HCT116 (cell line): ENCODE data around the gene OR52A5. TPM values are rescaled to one million over a fixed set of nuclear protein-coding genes. Genes with fewer than 3 reads are reported as not detected.

Experiments used
- ATAC-seq: fragments of 200-7000 bp; cut with Tn5 transposase; 2 replicates; pipeline ENCODE4 v1.9.1; 2020; ENCODE audit warnings: mild to moderate bottlenecking, moderate library complexity
- BruUV-seq: library from RNA; stranded (reverse); fragments of 400-500 nt; replicated peaks from 2 replicates; lab custom pipeline; 2021; lab: Mats Ljungman, UMichigan
- CTCF ChIA-PET: fragments of 300-600 bp; sonication (Branson Sonifier 250); formaldehyde crosslinking; loops from one replicate; lab custom pipeline; 2021; ENCODE audit warnings: antibody characterized with exemption; lab: Charles Lee
- POLR2A ChIA-PET: fragments of 300-600, 350-600 bp; sonication (Branson Sonifier 250); formaldehyde crosslinking; loops from one replicate; lab custom pipeline; 2021; ENCODE audit warnings: antibody characterized with exemption; lab: Charles Lee
- RAD21 ChIA-PET, 2 experiments: fragments of 300-600 bp; sonication (Branson Sonifier 250); formaldehyde crosslinking; loops; one replicate each; lab custom pipeline; 2023; ENCODE audit warnings: low total read pairs in 2 of 2; ENCODE audit not compliant: uncharacterized antibody in 2 of 2, unreplicated experiment in 2 of 2, low non-redundant PET in 1 of 2; lab: Charles Lee
- DNase-seq: peaks from one replicate; pipeline ENCODE4 v3.0.0-alpha.2; 2010; ENCODE audit warnings: low read depth, low spot score
- H2AFZ ChIP-seq: fragments of 200-600 bp; shearing (Covaris generic), sonication (generic); 2 replicates; pipeline ENCODE4 v1.6.1; 2017; ENCODE audit warnings: low read depth, mixed run types, mixed read lengths, antibody characterized with exemption, low read length; ENCODE audit not compliant: poor library complexity, severe bottlenecking
- H3K27ac ChIP-seq: 2 replicates; pipeline ENCODE4 v1.5.1; 2012; ENCODE audit warnings: low read depth, low read length
- H3K27me3 ChIP-seq: fragments of 200-600 bp; sonication (generic); 2 replicates; pipeline ENCODE4 v1.6.1; 2016; ENCODE audit warnings: mixed run types, low read length, mixed read lengths; ENCODE audit not compliant: insufficient read depth
- H3K36me3 ChIP-seq, 2 experiments: fragments of 200-500 bp in 1 of 2; fragments of 200-600 bp in 1 of 2; sonication (Bioruptor generic) in 1 of 2; sonication (generic) in 1 of 2; 2 replicates each; pipeline versions ENCODE4 v1.5.1 to v1.6.1; 2014 to 2016; ENCODE audit warnings: low read length in 2 of 2, inconsistent platforms in 1 of 2, mixed read lengths in 1 of 2, mixed run types in 1 of 2; ENCODE audit not compliant: insufficient read depth in 2 of 2, control insufficient read depth in 1 of 2
- H3K4me1 ChIP-seq, 2 experiments: fragments of 200-600 bp in 1 of 2; sonication (generic) in 1 of 2; 2 replicates each; pipeline versions ENCODE4 v1.5.1 to v1.6.1; 2012 to 2017; ENCODE audit warnings: low read length in 2 of 2, inconsistent platforms in 1 of 2, mild to moderate bottlenecking in 1 of 2, mixed read lengths in 1 of 2, mixed run types in 1 of 2, moderate library complexity in 1 of 2; ENCODE audit not compliant: insufficient read depth in 2 of 2, control insufficient read depth in 1 of 2
- H3K4me2 ChIP-seq: fragments of 200-600 bp; sonication (generic); 2 replicates; pipeline ENCODE4 v1.6.1; 2017; ENCODE audit warnings: mixed run types, low read length, mixed read lengths
- H3K4me3 ChIP-seq, 2 experiments: fragments of 200-600 bp in 1 of 2; sonication (generic) in 1 of 2; replicated peaks in 1 of 2; 2 replicates each; pipeline ENCODE4 v1.5.1; 2011 to 2016; ENCODE audit warnings: low read length in 2 of 2, control low read depth in 1 of 2, low read depth in 1 of 2, mild to moderate bottlenecking in 1 of 2, mixed read lengths in 1 of 2, mixed run types in 1 of 2
- H3K79me2 ChIP-seq: fragments of 200-600 bp; sonication (generic); 2 replicates; pipeline ENCODE4 v1.6.1; 2017; ENCODE audit warnings: mild to moderate bottlenecking, mixed run types, low read length, moderate library complexity, mixed read lengths; ENCODE audit not compliant: insufficient read depth
- H3K9ac ChIP-seq: fragments of 200-600 bp; sonication (generic); 2 replicates; pipeline ENCODE4 v1.6.1; 2016; ENCODE audit warnings: low read length, mixed read lengths
- H3K9me2 ChIP-seq: fragments of 200-600 bp; sonication (generic), shearing (Covaris generic); 2 replicates; pipeline ENCODE4 v1.6.1; 2017; ENCODE audit warnings: mixed run types, mild to moderate bottlenecking, moderate library complexity; ENCODE audit not compliant: insufficient read depth
- H3K9me3 ChIP-seq, 2 experiments: fragments of 200-500 bp in 1 of 2; fragments of 200-600 bp in 1 of 2; sonication (Bioruptor generic) in 1 of 2; sonication (generic) in 1 of 2; 2 replicates each; pipeline ENCODE4 v1.6.1; 2014 to 2017; ENCODE audit warnings: low read length in 2 of 2, mixed read lengths in 2 of 2, inconsistent platforms in 1 of 2, low read depth in 1 of 2, mild to moderate bottlenecking in 1 of 2, mixed run types in 1 of 2, moderate library complexity in 1 of 2; ENCODE audit not compliant: control insufficient read depth in 1 of 2, insufficient read depth in 1 of 2
- H4K20me1 ChIP-seq: fragments of 200-600 bp; sonication (generic), shearing (Covaris generic); 2 replicates; pipeline ENCODE4 v1.6.1; 2017; ENCODE audit warnings: mixed run types, mild to moderate bottlenecking, moderate library complexity; ENCODE audit not compliant: insufficient read depth
- CBX3 ChIP-seq: IDR thresholded peaks from 2 replicates; pipeline ENCODE4 v1.6.1; 2012; ENCODE audit warnings: low read depth
- CEBPB ChIP-seq: IDR thresholded peaks from 2 replicates; pipeline ENCODE4 v1.6.1; 2012; ENCODE audit warnings: low read depth
- CTCF ChIP-seq, 3 experiments: fragments of 200-600 bp in 1 of 3; sonication (generic) in 1 of 3; IDR thresholded peaks in 2 of 3; conservative IDR thresholded peaks in 1 of 3; 2 replicates each; pipeline ENCODE4 v1.5.1; 2012 to 2017; ENCODE audit warnings: low read depth in 2 of 3, low read length in 2 of 3, antibody characterized with exemption in 1 of 3, borderline replicate concordance in 1 of 3, control low read depth in 1 of 3, mild to moderate bottlenecking in 1 of 3, mixed read lengths in 1 of 3, mixed run types in 1 of 3, moderate library complexity in 1 of 3; ENCODE audit not compliant: insufficient read depth in 1 of 3
- EGR1 ChIP-seq: IDR thresholded peaks from 2 replicates; pipeline ENCODE4 v1.6.1; 2012; ENCODE audit warnings: low read depth
- ELF1 ChIP-seq: IDR thresholded peaks from 2 replicates; pipeline ENCODE4 v1.6.1; 2012; ENCODE audit warnings: low read depth, borderline replicate concordance
- EZH2phosphoT487 ChIP-seq: fragments of 200-600 bp; IDR thresholded peaks from 2 replicates; pipeline ENCODE4 v1.6.1; 2018; ENCODE audit warnings: antibody characterized with exemption, borderline replicate concordance
- FOSL1 ChIP-seq: IDR thresholded peaks from 2 replicates; pipeline ENCODE4 v1.6.1; 2012; ENCODE audit warnings: low read depth
- POLR2AphosphoS5 ChIP-seq: IDR thresholded peaks from 2 replicates; pipeline ENCODE4 v1.6.1; 2011; ENCODE audit warnings: mild to moderate bottlenecking, low read depth, low read length, moderate library complexity
- SIN3A ChIP-seq: IDR thresholded peaks from 2 replicates; pipeline ENCODE4 v1.6.1; 2012; ENCODE audit warnings: low read depth
- SRF ChIP-seq: IDR thresholded peaks from 2 replicates; pipeline ENCODE4 v1.6.1; 2012; ENCODE audit warnings: low read depth
- TCF7L2 ChIP-seq: IDR thresholded peaks from 2 replicates; pipeline ENCODE4 v1.7.0; 2011; ENCODE audit warnings: borderline replicate concordance, inconsistent platforms; ENCODE audit not compliant: insufficient read depth, insufficient read length; ENCODE audit errors: extremely low read depth
- YY1 ChIP-seq: IDR thresholded peaks from 2 replicates; pipeline ENCODE4 v1.6.1; 2011; ENCODE audit warnings: low read length, low read depth, moderate library complexity, mild to moderate bottlenecking; ENCODE audit not compliant: insufficient replicate concordance; ENCODE audit errors: extremely low read depth
- ZFX ChIP-seq: fragments of 450-650 bp; IDR thresholded peaks from 2 replicates; pipeline ENCODE4 v1.6.1; 2017
- ZNF274 ChIP-seq: fragments of 200-500 bp; sonication (Bioruptor generic); IDR thresholded peaks from 2 replicates; pipeline ENCODE4 v1.6.1; 2014; ENCODE audit warnings: mild to moderate bottlenecking, low read depth, low read length, inconsistent platforms
- intact Hi-C: fragments of 100-400 bp; cut with micrococcal nuclease; formaldehyde crosslinking; loops from 2 replicates; pipeline ENCODE4 v1.10.0; 2022
- total RNA-seq: library from RNA; stranded (reverse); gene quantifications from one replicate; pipeline ENCODE4 v1.2.1, GENCODE V29; 2021; ENCODE audit not compliant: unreplicated experiment
- TF ChIP-seq, protein P1 (sequence below): IDR thresholded peaks from 2 replicates; pipeline ENCODE4 v1.6.1; 2012
- TF ChIP-seq, protein P2 (sequence below): IDR thresholded peaks from 2 replicates; pipeline ENCODE4 v1.6.1; 2012; ENCODE audit warnings: low read depth
- TF ChIP-seq, protein P3 (sequence below): IDR thresholded peaks from 2 replicates; pipeline ENCODE4 v1.6.1; 2011; ENCODE audit warnings: mild to moderate bottlenecking, low read length, moderate library complexity; ENCODE audit not compliant: insufficient replicate concordance; ENCODE audit errors: extremely low read depth

Gene OR52A5
- total RNA-seq, 1 experiment from 2014 or later, result not detected

GRCh38 chr11:5124891-5125620, 13.1 kb downstream of the OR52A5 start:
- H3K36me3 ChIP-seq, result no peaks in the 10 kb centered on the region
- no peaks in the 10 kb centered on the region for H4K20me1 ChIP-seq
- no peak overlapping the region for H3K4me3 ChIP-seq
- ChIA-PET RAD21 (interaction anchor here in 1 of 2 experiments (0.8 kb wide), 1 partner anchor 13 kb away, joined by 3 read pairs; the partner anchor contains the start of gene OR52A5), CTCF (interaction anchor here (0.7 to 1.8 kb wide), 8 partner anchors 13 to 766 kb away, joined by 3 to 7 read pairs (median 4); partner anchors contain the start of gene OR52A5), POLR2A (no interaction called here)
- H3K27ac ChIP-seq, result no peak overlapping the region
- H3K79me2 ChIP-seq, result no peaks in the 10 kb centered on the region
- no peak for DNase-seq
- BruUV-seq, result no TSS peak
- no peaks in the 10 kb centered on the region for H3K9me3 ChIP-seq
- H3K4me1 ChIP-seq, result no peaks in the 10 kb centered on the region
- no peak overlapping the region for H2AFZ ChIP-seq
- peaks cover 62% of the 10 kb centered on the region for H3K27me3 ChIP-seq
- intact Hi-C loops, result loop anchor here (1.0 to 10.0 kb wide), 6 partner anchors 167 to 683 kb away; partner anchors contain the start of gene OR52N2
- no peaks in the 10 kb centered on the region for H3K9me2 ChIP-seq
- TF ChIP-seq CEBPB (no peak), EZH2phosphoT487 (no peak), TCF7L2 (no peak), YY1 (no peak), FOSL1 (no peak), CTCF (IDR thresholded peaks at IDR 0.05 in 2 of 3, conservative IDR thresholded peaks at IDR 0.05 in 1 of 3; ENCODE audit: borderline replicate concordance in 1 of 3, insufficient read depth in 1 of 3, low read depth in 2 of 3, low read length in 2 of 3) (no peak), ZFX (no peak), SRF (no peak), ELF1 (no peak), CBX3 (no peak), POLR2AphosphoS5 (no peak), SIN3A (no peak), ZNF274 (no peak), EGR1 (no peak)
- TF ChIP-seq, protein P1, sequence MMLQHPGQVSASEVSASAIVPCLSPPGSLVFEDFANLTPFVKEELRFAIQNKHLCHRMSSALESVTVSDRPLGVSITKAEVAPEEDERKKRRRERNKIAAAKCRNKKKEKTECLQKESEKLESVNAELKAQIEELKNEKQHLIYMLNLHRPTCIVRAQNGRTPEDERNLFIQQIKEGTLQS, result no peak
- TF ChIP-seq, protein P2, sequence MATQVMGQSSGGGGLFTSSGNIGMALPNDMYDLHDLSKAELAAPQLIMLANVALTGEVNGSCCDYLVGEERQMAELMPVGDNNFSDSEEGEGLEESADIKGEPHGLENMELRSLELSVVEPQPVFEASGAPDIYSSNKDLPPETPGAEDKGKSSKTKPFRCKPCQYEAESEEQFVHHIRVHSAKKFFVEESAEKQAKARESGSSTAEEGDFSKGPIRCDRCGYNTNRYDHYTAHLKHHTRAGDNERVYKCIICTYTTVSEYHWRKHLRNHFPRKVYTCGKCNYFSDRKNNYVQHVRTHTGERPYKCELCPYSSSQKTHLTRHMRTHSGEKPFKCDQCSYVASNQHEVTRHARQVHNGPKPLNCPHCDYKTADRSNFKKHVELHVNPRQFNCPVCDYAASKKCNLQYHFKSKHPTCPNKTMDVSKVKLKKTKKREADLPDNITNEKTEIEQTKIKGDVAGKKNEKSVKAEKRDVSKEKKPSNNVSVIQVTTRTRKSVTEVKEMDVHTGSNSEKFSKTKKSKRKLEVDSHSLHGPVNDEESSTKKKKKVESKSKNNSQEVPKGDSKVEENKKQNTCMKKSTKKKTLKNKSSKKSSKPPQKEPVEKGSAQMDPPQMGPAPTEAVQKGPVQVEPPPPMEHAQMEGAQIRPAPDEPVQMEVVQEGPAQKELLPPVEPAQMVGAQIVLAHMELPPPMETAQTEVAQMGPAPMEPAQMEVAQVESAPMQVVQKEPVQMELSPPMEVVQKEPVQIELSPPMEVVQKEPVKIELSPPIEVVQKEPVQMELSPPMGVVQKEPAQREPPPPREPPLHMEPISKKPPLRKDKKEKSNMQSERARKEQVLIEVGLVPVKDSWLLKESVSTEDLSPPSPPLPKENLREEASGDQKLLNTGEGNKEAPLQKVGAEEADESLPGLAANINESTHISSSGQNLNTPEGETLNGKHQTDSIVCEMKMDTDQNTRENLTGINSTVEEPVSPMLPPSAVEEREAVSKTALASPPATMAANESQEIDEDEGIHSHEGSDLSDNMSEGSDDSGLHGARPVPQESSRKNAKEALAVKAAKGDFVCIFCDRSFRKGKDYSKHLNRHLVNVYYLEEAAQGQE, result no peak
- TF ChIP-seq, protein P3, sequence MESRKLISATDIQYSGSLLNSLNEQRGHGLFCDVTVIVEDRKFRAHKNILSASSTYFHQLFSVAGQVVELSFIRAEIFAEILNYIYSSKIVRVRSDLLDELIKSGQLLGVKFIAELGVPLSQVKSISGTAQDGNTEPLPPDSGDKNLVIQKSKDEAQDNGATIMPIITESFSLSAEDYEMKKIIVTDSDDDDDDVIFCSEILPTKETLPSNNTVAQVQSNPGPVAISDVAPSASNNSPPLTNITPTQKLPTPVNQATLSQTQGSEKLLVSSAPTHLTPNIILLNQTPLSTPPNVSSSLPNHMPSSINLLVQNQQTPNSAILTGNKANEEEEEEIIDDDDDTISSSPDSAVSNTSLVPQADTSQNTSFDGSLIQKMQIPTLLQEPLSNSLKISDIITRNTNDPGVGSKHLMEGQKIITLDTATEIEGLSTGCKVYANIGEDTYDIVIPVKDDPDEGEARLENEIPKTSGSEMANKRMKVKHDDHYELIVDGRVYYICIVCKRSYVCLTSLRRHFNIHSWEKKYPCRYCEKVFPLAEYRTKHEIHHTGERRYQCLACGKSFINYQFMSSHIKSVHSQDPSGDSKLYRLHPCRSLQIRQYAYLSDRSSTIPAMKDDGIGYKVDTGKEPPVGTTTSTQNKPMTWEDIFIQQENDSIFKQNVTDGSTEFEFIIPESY, result no peak
- TF ChIP-seq, all 23 proteins: peak for 0
- no peak overlapping the region for H3K9ac ChIP-seq
- ATAC-seq, result no peak
- H3K4me2 ChIP-seq, result no peak overlapping the region
